NCI-H187 treated with DMSO at 0.1 percent for 48 hours (cell line): ENCODE measurements around the gene CDPF1.

Source experiments
- DNase-seq: peaks from one replicate; lab custom pipeline; 2025; lab: John Stamatoyannopoulos, UW

Gene CDPF1, protein sequence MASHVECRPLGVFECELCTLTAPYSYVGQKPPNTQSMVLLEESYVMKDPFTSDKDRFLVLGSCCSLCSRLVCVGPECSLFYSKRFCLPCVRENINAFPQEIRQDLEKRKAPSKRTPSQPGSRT

GRCh38 chr22:46250035-46250782, at the start of gene CDPF1:
CDPF1 (minus strand) TSS chr22:46250293; CDS start chr22:46248284, 2,009 bp downstream.
- DNase-seq = no peak

GRCh38 chr22:46299101-46299500, 49.0 kb upstream of the CDPF1 start:
- no peak for DNase-seq

- DNase-seq = no peak
Measured at GRCh38 chr22:46297151-46297812, 47.2 kb upstream of the CDPF1 start.

DNA sequence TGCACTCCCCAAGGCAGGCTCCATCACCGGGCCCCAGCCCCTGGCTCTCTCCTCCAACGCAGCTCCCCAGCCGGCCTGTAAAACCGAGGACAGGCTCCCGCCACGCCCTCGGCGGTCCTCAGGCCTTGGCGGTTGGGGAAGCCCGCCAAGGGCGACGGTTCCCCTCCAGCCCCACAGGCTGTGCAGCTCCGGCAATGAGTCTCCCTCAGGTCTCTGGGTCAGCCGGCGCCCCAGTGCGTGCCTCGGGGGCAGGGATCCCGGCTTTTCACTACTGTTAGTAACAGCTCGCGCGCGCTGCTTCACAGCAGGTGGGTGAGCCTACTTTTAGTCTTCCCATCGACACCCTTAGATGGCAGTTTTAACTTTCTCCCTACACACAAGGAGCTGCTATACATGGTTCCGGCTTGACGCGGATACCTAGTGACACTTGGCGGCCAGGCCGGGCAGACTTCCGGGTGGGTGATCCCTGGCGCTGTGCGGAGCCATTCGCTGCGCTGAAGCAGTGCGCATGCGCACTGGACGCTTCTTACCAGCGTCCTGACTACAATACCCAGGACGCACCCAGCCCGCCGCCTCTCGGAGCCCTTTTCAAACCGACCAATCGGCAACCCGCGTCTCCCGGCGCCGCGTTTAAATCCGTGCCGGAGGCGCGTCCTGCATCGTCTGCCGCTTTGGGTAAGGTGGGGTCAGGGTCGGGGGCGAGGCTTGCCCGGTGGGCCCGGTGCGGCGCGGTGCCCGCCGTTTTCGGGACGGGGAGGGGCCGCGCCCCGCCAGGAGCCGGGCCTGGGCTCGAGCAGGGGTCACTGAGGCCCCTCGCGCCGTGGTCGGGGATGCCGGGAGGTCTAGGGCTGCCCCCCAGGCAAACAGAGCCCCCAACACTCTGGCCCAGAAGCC, 46.4 kb upstream of the CDPF1 start, which contains the start of gene GTSE1:
TSS of gene GTSE1 (plus strand) at position 614 of the 894 bp plus-strand sequence. CDS start 531 bp downstream, outside the sequence.
- peak; percentile 3 for DNase-seq

GRCh38 chr22:46295277-46295971, 45.3 kb upstream of the CDPF1 start:
- DNase-seq = no peak

- no peak for DNase-seq
Measured at GRCh38 chr22:46294784-46295183, 44.7 kb upstream of the CDPF1 start.

- DNase-seq = no peak
Measured at GRCh38 chr22:46293577-46294260, 43.6 kb upstream of the CDPF1 start.

DNA sequence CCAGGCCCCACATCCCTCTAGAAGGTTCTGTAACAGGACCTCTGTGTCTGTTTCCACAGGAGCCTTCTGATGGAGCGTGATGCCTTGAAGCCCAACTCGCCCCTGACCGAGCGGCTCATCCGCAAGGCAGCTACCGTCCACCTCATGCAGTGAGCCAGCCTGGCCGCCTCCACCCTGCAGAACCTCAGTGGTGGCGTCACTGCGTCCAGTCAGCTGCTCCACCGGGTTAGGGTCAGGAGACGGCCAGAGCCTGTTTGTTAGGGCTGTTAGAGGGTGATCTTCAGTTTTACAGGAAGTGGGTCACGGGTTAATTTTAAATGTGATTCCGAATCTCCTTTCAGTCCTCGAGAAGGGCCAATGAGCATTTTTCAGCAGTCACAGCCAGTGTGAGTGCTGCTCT, 42.6 kb upstream of the CDPF1 start:
- DNase-seq = no peak

DNA sequence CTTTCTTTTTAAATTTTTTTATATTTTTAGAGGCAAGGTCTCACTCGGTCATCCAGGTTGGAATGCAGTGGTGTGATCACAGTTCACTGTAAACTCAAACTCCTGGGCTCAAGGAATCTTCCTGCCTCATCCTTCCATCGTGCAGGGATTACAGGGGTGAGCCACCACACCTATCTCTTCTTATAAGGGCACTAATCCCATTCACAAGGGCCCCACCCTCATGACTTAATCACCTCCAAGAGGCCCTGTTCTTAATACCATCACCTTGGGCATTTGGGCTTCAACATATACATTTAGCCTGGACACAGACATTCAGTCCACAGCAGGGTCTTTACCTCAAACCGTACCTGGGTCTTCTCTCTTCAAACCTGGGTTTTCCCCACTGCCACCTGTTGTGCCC, 42.1 kb upstream of the CDPF1 start:
- DNase-seq = no peak

GRCh38 chr22:46290843-46291785, 41.0 kb upstream of the CDPF1 start:
- no peak for DNase-seq

DNA sequence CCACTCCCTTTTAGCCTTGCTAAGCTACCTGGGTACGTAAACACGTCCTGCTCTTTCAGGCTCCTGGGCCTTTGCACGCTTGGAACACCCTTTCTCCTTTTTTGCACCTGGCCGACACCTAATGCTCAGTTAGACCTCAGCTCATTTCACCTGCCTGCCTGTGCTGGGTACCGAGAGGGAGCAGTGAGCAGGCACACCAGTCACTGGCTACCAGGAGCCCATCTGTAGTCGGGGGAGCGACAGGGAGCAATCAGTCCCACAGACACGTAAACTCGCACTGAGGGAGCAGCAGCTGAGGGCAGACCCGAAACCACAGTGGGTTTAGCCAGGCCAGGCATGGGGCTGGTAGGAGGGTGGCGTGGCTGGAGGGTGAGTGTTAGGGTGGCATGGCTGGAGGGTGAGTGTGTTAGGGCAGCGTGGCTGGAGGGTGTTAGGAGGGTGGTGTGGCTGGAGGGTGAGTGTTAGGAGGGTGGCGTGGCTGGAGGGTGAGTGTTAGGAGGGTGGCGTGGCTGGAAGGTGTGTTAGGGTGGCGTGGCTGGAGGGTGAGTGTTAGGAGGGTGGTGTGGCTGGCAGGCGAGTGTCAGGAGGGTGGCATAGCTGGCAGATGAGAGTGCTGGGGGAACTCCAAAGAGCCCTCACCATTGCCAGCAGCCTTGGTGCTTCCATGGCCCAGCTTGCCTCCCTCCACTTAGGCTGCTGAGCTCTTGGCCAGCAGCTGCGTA, 40.2 kb upstream of the CDPF1 start:
- no peak for DNase-seq

DNA sequence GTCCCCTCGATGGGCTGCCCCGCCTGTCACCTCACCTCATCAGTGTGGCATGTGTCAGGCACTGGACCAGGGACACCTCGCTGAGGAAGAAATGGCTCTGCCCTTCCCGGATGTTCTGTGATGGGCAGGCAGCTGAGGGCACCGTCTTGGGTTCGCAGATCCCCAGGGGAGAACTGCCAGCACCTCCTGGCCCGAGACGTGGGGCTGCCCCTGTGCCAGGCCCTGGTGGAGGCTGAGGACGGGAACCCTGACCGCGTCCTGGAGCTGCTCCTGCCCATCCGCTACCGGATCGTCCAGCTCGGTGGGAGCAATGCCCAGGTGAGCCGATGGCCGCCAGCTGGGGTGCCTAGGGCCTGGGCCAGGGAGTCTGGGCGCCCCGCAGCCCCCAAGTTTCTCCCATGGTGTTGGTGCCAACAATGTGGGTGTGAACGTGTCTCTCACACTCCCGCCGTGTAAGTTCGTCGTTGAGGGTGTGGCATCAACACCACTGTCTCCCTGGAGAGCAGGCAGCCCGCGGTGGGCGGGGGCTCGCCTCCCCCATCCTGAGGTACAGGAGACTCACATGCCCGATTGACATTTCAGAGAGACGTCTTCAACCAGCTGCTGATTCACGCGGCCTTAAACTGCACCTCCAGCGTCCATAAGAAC, 39.3 kb upstream of the CDPF1 start:
- no peak for DNase-seq

GRCh38 chr22:46288846-46289243, 38.8 kb upstream of the CDPF1 start:
- no peak for DNase-seq

GRCh38 chr22:46287873-46288751, 38.0 kb upstream of the CDPF1 start:
- DNase-seq = no peak

DNA sequence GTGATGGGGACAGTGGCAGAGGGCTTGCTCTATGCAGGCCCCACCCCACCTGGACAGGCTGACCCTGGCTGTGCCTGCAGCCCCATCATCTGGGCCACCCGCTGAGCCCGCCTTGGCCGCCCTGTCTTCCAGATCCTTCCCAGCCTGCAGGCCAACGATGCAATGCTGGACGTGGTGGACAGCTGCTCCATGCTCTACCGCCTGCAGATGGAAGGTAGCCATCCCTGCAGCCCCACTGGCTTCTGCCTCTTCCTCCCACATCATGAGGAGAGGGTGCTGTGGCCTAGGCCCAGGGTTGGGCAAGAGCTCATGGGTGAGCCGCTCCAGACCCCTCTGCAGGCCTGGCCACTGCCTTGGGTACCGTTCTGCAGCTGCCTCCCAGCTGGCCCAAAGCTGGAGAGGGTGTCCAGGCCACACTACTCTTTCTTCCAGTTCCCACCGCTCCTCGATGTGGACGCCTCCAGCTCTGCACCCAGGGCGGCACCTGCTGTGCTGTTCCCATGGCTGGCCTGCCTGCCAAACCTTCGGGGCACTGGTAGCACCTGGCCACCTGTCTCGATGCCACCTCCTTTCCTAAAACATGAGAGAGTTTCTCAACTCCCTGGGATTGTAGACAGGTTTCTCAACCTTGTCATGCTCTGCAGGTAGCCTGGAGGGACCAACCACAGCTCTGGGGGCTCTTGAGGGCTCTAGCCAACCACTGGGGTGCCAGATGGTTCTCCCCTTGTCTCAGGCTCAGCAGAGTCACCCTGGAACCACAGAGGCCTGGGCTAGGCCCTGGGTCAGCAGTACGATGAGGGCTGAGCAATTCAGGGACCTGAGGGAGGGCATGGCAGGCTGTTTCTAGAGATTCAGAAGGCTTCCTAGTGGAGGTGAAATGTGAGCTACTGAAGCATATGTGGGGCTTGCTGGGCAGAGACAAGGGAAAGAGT, 37.1 kb upstream of the CDPF1 start:
- DNase-seq = no peak

- no peak for DNase-seq
Measured at GRCh38 chr22:46286006-46286405, 35.9 kb upstream of the CDPF1 start.
